ENCODE measurements around the gene TANC2. TPM values are rescaled to one million over a fixed set of nuclear protein-coding genes. Genes with fewer than 3 reads are reported as not detected.

Gene TANC2
- total RNA-seq, 2 donors from 2014 or later = 8.0 to 193 TPM

DNA sequence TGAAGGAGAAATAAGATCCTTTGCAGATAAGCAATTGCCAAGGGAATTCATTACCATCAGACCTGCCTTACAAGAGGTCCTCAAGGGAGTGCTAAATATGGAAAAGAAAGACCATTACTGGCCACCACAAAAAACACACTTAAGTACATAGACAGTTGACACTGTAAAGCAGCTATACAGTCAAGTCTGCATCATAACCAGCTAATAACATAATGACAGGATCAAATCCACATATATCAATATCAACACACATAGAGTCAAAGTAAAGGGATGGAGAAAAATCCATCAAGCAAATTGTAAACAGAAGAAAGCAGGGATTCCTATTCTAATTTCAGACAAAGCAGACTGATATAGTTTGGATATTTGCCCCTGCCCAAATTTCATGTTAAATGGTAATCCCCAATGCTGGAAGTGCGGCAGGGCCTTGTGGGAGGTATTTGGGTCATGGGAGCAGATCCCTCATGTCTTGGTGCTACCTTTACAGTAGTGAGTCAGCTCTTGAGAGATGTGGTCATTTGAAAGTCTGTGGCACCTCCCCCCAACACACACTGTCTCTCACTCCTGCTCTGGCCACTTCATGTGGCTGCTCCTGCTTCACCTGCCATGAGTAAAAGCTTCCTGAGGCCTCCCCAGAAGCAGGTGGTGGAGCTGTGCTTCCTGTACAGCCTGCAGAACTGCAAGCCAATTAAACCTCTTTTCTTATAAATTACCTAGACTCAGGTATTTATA lies 32.8 kb downstream of the TANC2 start:
- Histone ChIP-seq H3K4me1 (replicated peaks) (no peaks in the 10 kb centered on the region), H3K27me3 (replicated peaks; ENCODE audit: insufficient read depth) (no peaks in the 10 kb centered on the region), H3K9me3 (no peaks in the 10 kb centered on the region), H3K36me3 (no peaks in the 10 kb centered on the region), H3K27ac (no peak overlapping the region), H3K4me3 (no peak overlapping the region)
- WGBS = 100% methylated on average over 1 of the region's 1 CpG
- no peak for DNase-seq (ENCODE audit: low spot score)
- intact Hi-C loops (cut with DNase I) = no loop called here
- no peak for TF ChIP-seq POLR2A (IDR thresholded peaks at IDR 0.05)
- TF ChIP-seq, protein P1, sequence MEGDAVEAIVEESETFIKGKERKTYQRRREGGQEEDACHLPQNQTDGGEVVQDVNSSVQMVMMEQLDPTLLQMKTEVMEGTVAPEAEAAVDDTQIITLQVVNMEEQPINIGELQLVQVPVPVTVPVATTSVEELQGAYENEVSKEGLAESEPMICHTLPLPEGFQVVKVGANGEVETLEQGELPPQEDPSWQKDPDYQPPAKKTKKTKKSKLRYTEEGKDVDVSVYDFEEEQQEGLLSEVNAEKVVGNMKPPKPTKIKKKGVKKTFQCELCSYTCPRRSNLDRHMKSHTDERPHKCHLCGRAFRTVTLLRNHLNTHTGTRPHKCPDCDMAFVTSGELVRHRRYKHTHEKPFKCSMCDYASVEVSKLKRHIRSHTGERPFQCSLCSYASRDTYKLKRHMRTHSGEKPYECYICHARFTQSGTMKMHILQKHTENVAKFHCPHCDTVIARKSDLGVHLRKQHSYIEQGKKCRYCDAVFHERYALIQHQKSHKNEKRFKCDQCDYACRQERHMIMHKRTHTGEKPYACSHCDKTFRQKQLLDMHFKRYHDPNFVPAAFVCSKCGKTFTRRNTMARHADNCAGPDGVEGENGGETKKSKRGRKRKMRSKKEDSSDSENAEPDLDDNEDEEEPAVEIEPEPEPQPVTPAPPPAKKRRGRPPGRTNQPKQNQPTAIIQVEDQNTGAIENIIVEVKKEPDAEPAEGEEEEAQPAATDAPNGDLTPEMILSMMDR (IDR thresholded peaks at IDR 0.05) = no peak
- TF ChIP-seq POLR2AphosphoS5 (IDR thresholded peaks at IDR 0.05) = no peak

- intact Hi-C loops (cut with DNase I) = no loop called here
- no peaks in the 10 kb centered on the region for H3K4me1 ChIP-seq (replicated peaks)
Observed at GRCh38 chr17:62999736-63000135, 33.7 kb downstream of the TANC2 start.

DNA sequence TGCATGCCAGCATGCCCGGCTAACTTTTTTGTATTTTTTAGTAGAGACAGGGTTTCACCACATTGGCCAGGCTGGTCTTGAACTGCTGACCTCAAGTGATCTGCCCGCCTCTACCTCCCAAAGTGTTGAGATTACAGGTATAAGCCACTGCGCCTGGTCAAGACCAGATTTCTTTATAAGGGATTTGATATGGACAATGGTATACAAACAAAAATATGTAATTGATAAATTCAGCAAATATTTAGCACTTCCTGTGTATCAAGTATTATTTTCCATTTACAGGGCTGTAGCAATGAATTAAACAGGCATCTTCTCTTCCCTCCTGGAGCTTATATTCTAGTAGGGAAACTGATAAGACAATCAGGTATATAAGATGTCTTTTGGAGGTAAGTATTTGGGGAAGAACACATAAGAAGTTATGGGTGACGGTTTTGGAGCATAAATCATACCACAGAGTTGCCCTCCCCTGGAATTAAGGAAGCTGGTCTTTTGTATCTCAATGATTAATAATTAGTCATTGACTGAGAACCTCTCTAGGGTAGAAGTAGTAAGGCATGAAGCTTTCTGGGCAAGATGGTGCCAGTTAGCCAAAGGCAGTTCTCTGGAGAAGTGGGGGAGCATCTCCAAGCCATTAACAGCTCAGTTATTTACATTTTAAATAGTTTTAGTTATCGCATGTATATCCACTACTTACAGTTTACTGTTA lies 35.8 kb downstream of the TANC2 start:
- Histone ChIP-seq H3K4me1 (replicated peaks) (no peaks in the 10 kb centered on the region), H3K4me3 (no peak overlapping the region), H3K27me3 (replicated peaks; ENCODE audit: insufficient read depth) (no peaks in the 10 kb centered on the region), H3K9me3 (no peaks in the 10 kb centered on the region), H3K27ac (no peak overlapping the region), H3K36me3 (no peaks in the 10 kb centered on the region)
- TF ChIP-seq POLR2A (IDR thresholded peaks at IDR 0.05) (no peak), POLR2AphosphoS5 (IDR thresholded peaks at IDR 0.05) (no peak)
- TF ChIP-seq, protein P1 (IDR thresholded peaks at IDR 0.05) = no peak
- WGBS = 95% methylated on average over 5 of the region's 5 CpGs
- intact Hi-C loops (cut with DNase I) = no loop called here
- no peak for DNase-seq (ENCODE audit: low spot score)

More at GRCh38 chr17:62999736-63000135, 33.7 kb downstream of the TANC2 start:
- Histone ChIP-seq H3K4me3 (no peak overlapping the region), H3K36me3 (no peaks in the 10 kb centered on the region), H3K9me3 (no peaks in the 10 kb centered on the region), H3K27me3 (replicated peaks; ENCODE audit: insufficient read depth) (no peaks in the 10 kb centered on the region), H3K27ac (no peak overlapping the region)
- TF ChIP-seq POLR2A (IDR thresholded peaks at IDR 0.05) (no peak), POLR2AphosphoS5 (IDR thresholded peaks at IDR 0.05) (no peak)
- no peak for DNase-seq (ENCODE audit: low spot score)
- WGBS = 96% methylated on average over 3 of the region's 3 CpGs

- Histone ChIP-seq H3K27ac (no peak overlapping the region), H3K4me3 (no peak overlapping the region), H3K27me3 (replicated peaks; ENCODE audit: insufficient read depth) (no peaks in the 10 kb centered on the region), H3K9me3 (no peaks in the 10 kb centered on the region), H3K36me3 (no peaks in the 10 kb centered on the region), H3K4me1 (replicated peaks) (no peaks in the 10 kb centered on the region)
- 97% methylated on average over 2 of the region's 2 CpGs for WGBS
- TF ChIP-seq, protein P1 (IDR thresholded peaks at IDR 0.05) = no peak
- TF ChIP-seq POLR2A (IDR thresholded peaks at IDR 0.05) (no peak), POLR2AphosphoS5 (IDR thresholded peaks at IDR 0.05) (no peak)
- no peak for DNase-seq (ENCODE audit: low spot score)
- intact Hi-C loops (cut with DNase I) = no loop called here
Observed at GRCh38 chr17:63002625-63003024, 36.6 kb downstream of the TANC2 start.

DNA sequence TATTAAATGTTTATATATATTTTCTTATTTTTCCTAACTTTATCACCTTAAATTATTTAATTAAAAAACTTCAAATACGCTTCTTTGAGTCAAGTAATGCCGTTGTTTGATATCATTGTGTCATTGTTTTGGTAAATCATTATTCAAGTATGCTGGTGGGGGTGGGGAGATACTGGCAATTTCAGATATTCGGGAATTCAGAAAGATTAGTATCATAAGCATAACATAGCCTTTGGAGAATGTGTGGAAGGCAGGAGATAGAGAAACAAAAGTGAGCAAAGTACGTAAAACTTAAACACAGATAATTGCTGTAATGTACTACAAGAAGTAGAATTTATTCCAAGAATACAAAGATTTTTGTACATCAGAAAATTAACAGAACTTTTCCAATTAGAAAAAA lies 49.8 kb downstream of the TANC2 start:
- Histone ChIP-seq H3K27me3 (replicated peaks; ENCODE audit: insufficient read depth) (no peaks in the 10 kb centered on the region), H3K4me3 (no peak overlapping the region), H3K27ac (no peak overlapping the region), H3K4me1 (replicated peaks) (no peaks in the 10 kb centered on the region), H3K36me3 (no peaks in the 10 kb centered on the region), H3K9me3 (no peaks in the 10 kb centered on the region)
- intact Hi-C loops (cut with DNase I) = no loop called here
- 91% methylated on average over 4 of the region's 4 CpGs for WGBS
- DNase-seq (ENCODE audit: low spot score) = no peak
- no peak for TF ChIP-seq POLR2AphosphoS5 (IDR thresholded peaks at IDR 0.05)
- no peak for TF ChIP-seq POLR2A (IDR thresholded peaks at IDR 0.05)
- TF ChIP-seq, protein P1 (IDR thresholded peaks at IDR 0.05) = no peak

MicroRNA genes within 50 kb of the gene (microRNA counts, 767-probe panel; counts per million panel counts)
- microRNA hsa-miR-633 = 0 to 431 counts per million in 2 donors

Small RNA genes lying within 50 kb of the gene (microRNA-seq; reads per million reads assigned to microRNA genes)
- not detected for gene MIR633

Small RNA genes lying within 50 kb of the gene (small RNA-seq; reads per million reads assigned to genes)
- 0 reads per million in 2 donors for gene MIR633

Other genes with a start within 250 kb of the TANC2 start
- 10 to 100 TPM in 1 of 2 donors, not detected in 1; 29.7 TPM for gene MARCHF10, start 157.9 kb upstream of the TANC2 start, total RNA-seq

Data from prostate gland (tissue), 2 donors.